Left cardiac atrium (tissue), 4 donors: ENCODE results near the gene TBC1D20. TPM values are rescaled to one million over a fixed set of nuclear protein-coding genes. Genes with fewer than 3 reads are reported as not detected.

Source experiments
- ATAC-seq, 2 donors: fragments of 200-7000 bp; cut with Tn5 transposase; one replicate each; pipeline ENCODE4 v1.9.1; 2020; ENCODE audit warnings: mild to moderate bottlenecking in 2 of 2, moderate library complexity in 2 of 2
- DNase-seq: peaks from one replicate; pipeline ENCODE4 v3.0.0-alpha.2; 2020
- intact Hi-C, 2 donors: fragments of 100-400 bp; cut with DNase I; formaldehyde crosslinking; loops; one replicate each; pipeline versions ENCODE4 v1.14.1 to v1.15.1; 2022 to 2023
- total RNA-seq, 2 donors: library from RNA; stranded (reverse); fragmentation: NEBNext Ultra II Directional; extraction: Animal tissue kit (Norgen Biotek cat#: 25700); gene quantifications; one replicate each; pipeline ENCODE4 v1.2.1, GENCODE V29; 2021
- donor health status: DM: no; HTN: yes; CAD: no.
- donor health status: DM: no; HTN: yes; CAD: no; lungs with severe emphysema.
- donor health status: DM: yes; HTN: yes; CAD: no.
- donor health status: Dilated cardiomyopathy.

The TBC1D20 gene
- total RNA-seq, 2 donors from 2014 or later = 23.7 to 24.3 TPM

DNA sequence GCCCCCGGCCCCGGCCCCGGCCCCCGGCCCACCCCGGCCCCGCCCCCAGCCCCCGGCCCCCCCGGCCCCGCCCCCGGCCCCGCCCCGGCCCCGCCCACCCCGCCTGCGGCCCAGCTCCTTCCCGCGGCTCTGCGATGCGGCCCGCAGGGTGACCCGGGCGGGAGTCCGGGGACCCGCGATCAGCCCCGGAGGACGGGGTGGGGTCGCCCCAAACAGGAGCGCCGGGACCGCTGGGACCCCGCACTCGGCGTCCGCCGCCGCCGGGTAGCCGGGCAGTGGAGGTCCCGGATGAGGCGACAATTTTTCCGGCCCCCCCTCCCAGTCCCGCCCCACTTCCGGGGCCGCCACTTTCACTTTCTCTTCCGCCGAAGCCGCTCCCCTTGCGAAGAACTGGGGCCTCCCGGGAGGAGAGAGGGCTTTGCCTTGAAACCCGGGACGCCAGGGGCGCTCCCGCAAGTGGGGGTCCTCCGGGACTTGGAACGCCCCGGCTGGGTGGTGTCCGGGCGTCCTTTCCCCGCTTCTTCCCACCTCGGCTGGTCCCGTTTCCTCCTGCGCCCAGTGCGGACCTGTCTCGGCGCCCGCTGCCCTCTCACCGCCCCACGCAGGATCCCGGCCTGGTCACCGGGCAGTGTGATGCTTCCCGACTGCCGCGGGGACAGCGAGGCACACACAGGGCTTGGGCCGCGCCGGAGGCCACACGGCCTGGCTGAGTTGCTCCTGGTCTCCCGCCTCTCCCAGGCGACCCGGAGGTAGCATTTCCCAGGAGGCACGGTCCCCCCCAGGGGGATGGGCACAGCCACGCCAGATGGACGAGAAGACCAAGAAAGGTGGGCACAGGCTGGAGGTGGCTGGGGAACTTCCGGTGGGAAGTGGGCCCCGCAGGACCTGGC, 54.1 kb downstream of the TBC1D20 start, which contains the start of gene RBCK1:
RBCK1 (plus strand) TSS at position 347 of the 890 bp plus-strand sequence; CDS start at position 806, 459 bp downstream.
- DNase-seq (peak; percentile 89), ATAC-seq (peak; percentile 92 to 94)
- intact Hi-C loops = loop anchor here in 1 of 2 donors (10.0 kb wide), 1 partner anchor 53 kb away; no protein-coding TSS in a partner anchor

DNA sequence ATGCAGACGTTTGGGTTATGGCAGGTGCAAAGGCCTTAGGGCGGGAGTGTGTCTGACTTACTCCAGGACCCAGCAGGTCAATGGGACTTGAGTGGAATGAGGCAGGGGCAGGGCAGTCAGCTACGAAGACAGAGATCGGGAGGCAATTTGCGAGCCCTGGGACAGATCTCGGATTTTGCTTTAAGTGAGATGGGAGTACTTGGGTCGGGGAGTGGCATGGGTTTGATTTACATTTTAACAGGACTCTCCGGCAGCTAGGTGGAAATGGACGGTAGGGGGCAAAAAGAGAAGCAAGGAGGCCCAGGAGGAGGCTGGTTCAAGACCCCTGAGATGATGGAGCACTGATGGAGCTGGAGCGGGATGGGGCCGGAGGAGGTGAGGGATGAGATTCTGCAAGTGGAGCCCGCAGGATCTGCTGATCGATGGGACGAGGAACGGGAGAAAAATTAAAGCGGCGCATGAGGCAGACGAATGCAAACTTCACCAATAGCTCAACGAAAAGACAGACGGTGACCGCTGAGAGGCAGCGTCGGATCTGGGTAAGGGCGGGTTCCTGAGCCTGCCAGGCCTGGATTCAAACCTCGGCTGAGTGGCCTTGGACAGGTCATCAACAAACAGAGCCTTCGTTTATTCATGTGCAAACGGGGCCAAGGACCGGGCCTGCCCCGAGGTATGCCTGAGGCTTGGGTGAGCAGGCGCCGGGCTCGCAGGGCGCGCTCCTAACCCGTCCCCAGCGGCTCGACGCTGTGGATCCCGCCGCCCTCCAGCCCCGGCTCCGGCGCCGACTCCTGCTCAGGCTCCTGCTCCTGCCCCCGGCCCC, 55.0 kb downstream of the TBC1D20 start:
- peak; percentile 62 to 75 for ATAC-seq
- peak; percentile 83 for DNase-seq
- intact Hi-C loops = loop anchor here in 1 of 2 donors (10.0 kb wide), 1 partner anchor 53 kb away; no protein-coding TSS in a partner anchor

DNA sequence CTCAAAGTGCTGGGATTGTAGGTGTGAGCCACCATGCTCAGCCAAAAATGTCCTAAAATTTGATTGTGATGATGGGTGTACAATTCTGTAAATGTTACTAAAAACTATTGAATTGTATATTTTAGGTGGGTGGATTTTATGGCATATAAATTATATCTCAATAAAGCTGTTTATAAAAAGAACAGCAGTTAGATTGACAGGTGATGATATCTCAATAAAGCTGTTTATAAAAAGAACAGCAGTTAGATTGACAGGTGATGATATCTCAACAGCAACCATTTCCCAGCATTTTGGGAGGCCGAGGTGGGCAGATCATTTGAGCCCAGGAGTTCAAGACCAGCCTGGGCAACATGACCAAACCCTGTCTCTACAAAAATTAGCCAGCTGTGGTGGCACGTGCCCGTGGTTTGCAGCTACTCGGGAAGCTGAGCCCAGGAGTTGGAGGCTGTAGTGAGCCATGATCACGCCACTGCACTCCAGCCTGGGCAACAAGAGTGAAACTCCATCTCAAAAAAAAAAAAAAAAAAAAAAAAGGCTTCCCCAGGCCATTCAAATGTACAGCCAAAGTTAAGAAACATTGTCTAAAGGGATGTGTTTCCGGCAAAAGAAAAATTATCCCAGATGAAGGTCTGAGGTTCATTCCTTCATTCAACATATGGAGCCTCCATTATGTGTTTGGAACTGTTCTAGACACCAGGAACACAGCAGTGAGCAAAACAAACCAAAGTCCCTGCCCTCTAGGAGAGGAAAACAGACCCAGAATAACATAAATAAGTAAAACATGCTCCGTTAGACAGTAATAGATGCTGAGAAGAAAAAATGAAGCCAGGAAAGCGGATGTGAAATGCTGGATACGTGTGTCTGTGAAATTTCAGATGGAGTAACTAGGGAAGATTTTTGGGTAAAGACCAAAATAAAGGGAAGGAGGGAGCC, 55.9 kb downstream of the TBC1D20 start:
- intact Hi-C loops = loop anchor here in 1 of 2 donors (10.0 kb wide), 1 partner anchor 52 kb away; no protein-coding TSS in a partner anchor
- DNase-seq = no peak
- no peak for ATAC-seq

DNA sequence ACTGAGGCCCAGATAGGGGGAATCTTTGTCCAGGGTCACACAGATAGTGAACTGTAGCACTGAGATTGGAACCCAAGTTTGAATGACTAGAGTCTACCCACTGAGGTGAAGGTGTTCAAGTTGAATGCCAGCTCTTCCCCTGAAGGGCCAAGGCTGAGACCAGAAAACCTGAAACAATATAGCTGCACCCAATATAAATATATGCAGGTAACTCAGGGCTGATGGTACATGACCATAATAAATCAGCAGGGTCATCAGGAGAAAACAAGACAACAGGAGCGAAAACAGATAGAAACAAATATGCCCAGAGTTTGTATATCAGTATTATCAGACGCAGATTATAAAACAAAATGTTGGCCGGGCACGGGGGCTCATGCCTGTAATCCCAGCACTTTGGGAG, 58.2 kb downstream of the TBC1D20 start:
- no peak for ATAC-seq
- intact Hi-C loops = loop anchor here in 1 of 2 donors (10.0 kb wide), 1 partner anchor 49 kb away; no protein-coding TSS in a partner anchor
- DNase-seq = no peak

DNA sequence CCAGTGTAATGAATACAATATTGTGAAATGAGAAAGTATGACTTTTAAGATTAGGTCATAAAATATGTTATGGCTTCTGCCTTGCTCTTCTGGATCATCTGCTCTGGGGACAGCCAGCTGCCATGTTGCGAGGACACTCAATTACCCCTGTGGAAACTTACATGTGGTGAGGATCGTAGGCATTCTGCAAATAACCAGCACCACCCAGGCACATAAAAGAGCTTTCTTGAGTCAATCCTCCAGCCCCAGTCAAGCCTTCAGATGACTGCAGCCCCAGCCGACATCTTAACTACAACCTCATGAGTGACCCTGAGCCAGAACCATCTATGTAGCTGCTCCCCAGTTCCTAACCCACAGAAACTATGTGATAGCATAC, 58.8 kb downstream of the TBC1D20 start:
- intact Hi-C loops = loop anchor here in 1 of 2 donors (10.0 kb wide), 1 partner anchor 49 kb away; no protein-coding TSS in a partner anchor
- DNase-seq (no peak), ATAC-seq (no peak)

DNA sequence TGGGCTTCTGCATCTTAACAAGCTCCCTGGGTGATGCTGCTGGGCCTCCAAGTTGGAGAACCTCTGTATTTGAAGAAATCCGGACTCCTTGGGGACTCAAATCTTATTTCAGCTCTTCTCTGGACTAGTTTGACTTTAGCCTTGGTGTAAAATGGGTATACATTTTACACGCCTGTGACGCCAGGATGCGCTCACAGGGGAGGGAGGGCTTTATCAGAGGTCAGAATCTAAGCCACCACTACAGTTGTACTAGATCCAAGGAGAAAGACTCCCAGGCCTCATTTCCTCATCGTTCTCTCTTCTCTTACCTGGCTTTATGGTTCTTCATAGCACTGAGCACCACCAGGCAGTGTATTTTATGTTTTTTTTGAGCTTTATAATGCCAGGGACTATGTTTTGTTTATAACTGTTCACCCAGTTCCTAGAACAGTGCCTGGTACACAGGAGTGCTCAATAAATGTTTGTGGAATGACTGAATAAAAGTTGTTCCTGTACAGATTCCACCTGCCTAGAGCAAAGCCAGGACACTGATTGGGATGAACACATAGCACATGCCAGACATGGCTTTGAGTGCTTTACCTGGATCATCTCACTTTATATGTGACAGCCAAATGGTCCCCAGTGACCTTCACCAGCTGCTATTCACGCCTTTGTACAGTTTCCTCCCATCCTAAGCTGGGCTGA, 59.3 kb downstream of the TBC1D20 start:
- DNase-seq (no peak), ATAC-seq (no peak)
- intact Hi-C loops = loop anchor here in 1 of 2 donors (10.0 kb wide), 1 partner anchor 48 kb away; no protein-coding TSS in a partner anchor

DNA sequence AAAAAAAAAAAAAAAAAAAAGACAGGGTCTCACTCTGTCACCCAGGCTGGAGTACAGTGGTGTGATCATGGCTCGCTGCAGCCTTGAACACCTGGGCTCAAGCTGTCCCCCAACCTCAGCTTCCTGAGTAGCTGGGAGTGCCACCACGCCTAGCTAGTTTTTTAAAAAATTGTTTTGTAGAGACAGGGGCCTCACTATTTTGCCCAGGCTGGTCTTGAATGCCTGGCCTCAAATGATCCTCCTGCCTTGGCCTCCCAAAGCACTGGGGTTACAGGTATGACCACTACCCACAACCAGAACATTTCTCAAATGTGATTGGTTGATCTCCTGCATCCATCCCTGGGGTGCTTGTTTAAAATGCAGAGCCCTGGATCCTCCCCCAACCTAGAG, 59.8 kb downstream of the TBC1D20 start:
- no peak for DNase-seq
- ATAC-seq = no peak
- intact Hi-C loops = loop anchor here in 1 of 2 donors (10.0 kb wide), 1 partner anchor 48 kb away; no protein-coding TSS in a partner anchor

DNA sequence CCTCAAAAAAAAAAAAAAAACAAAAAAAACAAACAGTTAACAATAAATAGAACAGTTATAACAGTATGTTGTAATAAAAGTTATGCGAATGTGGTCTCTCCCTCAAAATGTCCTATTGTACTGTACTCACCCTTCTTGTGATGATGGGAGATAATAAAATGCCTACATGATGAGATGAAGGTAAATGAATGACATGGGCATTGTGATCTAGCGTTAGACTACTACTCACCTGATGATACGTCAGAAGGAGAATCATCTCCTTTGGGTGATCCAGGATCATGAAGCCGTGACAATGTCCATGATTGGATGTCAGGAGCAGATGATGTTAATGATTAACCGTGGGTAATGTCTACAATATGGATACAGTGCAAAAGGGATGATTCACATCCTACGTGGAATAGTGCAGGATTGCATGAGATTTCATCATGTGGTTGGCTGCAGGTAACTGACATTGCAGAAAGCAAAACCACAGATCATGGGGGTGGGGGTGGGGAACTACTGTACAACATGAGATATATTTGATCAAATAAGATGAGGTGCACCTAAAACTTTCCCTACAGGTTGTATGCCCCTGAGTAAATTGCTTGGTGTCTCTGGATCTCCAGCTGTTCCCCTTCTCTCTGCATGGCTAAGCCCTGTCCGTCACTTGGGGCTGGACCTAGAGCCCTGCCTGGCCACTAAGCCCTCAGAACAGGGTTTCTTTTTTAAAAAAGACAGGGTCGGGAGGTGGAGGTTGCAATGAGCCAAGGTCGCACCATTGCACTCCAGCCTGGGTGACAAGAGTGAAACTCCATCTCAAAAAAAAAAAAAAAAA, 60.4 kb downstream of the TBC1D20 start:
- intact Hi-C loops = loop anchor here in 1 of 2 donors (10.0 kb wide), 1 partner anchor 47 kb away; no protein-coding TSS in a partner anchor
- no peak for ATAC-seq

DNA sequence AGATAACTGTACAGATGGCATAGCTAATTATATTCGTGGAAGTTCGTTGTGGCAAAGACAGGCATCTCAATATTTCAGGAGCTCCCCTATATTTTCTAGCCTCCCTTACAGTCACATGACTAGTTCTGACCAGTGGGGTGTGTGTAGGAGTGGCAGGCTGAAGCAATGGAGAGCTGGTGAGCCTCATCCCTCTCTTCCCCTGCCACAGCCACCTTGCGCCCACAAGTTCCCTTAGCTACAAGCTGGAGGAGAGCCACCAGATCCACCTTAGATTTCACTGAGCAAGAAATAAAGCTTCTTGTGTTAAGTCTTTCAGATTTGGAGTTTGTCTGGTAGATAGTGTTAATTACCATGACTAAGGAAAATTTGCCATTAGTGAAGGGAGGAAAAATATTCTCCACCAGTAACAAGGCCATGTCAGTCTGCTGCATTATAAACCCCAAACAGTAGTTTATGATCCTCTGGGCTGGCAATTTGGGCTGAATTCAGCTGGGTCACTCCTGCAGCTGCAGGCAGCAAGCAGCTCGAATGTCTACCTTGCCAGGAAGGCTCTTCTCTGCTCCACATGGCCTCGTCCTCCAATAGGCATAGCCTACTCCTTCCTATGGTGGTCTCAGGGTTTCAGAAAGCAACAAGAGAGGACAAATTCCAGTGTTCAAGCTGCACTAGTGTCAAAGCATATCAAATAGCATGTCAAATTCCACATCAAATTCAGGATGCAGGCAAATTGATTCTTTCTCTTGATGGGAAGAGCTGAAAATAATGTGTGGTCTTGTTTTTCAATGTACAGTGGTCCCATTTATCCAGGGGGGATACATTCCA, 61.7 kb downstream of the TBC1D20 start:
- DNase-seq (no peak), ATAC-seq (no peak)
- intact Hi-C loops = loop anchor here in 1 of 2 donors (10.0 kb wide), 1 partner anchor 46 kb away; no protein-coding TSS in a partner anchor

More for the DNA sequence above, 60.4 kb downstream of the TBC1D20 start:
- no peak for DNase-seq

DNA sequence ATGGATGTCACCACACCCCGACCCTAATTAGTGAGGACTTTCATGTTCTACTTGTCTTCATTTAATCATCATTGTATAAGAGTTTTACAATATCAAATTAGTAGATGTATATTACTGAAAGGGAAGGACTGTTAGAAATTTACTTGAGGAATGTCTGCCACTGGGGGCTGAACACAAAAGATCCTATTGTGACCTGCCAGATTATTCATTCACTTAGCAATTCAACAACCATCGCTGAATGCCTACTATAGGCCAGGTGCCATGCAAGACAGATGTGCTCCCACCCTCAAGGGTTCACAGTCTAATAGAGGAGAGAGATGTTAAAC, 62.2 kb downstream of the TBC1D20 start:
- ATAC-seq = no peak
- intact Hi-C loops = loop anchor here in 1 of 2 donors (10.0 kb wide), 1 partner anchor 45 kb away; no protein-coding TSS in a partner anchor
- no peak for DNase-seq

DNA sequence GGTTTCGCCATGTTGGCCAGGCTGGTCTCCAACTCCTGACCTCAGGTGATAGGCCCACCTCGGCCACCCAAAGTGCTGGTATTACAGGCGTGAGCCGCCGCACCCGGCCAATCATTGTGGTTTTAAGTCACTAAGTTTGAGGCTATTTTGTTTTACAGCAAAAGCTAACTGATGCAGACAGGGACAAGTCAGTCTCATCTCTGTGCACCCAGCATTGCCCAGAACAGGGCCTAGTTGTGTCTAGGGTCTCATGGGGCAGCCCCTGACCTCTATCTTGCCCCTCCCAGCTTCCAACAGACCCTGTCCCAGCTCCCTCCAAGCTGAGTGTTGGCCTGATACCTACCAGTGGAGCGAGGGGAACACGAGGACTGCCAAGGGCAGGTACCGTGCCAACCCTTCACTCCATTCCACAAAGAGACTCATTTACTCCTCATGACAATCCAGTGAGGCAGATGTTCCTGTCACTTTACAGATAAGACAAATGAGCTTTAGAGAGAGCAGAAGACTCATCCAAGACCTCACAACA, 63.1 kb downstream of the TBC1D20 start:
- intact Hi-C loops = no loop called here
- DNase-seq (no peak), ATAC-seq (no peak)

DNA sequence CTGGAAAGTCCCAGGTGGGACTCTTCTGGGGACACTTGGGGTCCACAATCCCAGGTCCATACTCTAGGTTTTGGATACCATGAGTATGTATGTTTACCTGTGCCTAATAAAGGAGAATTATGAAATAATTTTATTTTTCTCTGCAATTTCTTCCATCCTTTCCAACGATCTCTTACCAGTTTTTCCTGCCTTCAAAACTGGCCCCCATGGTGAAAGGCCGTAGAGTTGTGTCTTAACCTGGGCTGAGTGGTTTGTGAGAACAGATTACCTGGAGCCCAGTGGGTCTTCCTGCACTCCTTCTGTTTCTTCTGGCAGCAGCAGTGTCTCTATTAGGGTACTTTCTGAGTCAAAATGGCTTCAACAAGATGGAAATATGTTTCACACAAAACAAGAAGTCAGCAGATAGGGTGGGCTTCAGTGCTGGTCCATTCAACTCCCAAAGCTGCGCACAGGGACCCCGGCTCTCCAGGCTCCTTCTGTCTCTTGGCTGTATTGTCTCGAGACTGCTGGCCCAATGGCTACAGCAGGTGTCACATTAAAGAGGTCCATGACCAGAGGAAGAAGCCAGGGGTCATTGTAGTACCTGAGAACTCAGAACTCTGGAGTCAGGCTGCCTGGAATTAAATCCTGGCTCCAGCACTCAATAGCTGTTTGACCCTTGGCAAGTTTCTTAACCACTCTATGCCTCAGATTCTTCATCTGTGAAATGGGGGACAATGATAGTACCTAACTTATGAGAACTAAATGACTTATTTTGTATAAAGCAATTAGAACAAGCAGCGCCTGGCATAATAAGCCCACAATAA, 64.7 kb downstream of the TBC1D20 start:
- DNase-seq = no peak
- no peak for ATAC-seq
- intact Hi-C loops = no loop called here

DNA sequence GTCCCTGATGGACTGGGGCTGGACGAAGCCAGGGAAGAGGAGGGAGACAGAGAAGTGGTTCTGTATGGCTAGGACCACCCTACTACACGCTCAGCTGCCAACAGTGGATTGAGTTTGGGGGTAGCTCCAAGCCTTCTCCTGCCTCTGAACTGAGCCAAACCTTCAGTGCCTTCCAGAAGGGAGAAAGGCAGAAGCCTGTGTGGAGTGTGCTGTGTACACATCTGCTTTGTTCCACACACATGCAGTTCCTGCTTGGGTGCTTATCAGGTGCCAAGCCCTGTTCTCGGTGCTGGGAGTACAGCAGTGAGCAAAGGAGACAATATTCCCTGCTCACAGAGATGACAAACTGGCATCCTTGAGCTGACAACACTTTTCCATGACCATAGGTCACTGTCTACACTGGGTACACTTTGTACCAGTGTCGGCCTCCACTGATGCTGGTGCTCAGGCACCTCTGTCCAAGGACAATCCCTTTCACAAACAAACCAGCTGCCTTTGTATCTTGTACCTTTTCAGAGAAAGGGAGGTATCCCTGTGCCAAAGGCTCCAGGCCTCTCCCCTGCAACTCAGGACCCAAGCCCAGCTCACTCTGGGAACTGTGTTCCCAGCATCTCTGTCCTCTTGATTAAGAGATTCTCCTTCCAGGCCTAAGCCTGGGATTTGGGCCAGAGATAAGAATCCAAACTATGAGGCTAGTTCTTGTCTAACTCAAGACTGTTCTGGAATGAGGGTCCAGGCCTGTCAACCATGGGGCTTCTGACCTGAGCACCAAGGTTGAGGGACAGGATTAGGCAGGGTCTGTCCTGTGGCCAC, 65.5 kb downstream of the TBC1D20 start:
- intact Hi-C loops = no loop called here
- peak in 1 of 2 donors; percentile 30 for ATAC-seq

DNA sequence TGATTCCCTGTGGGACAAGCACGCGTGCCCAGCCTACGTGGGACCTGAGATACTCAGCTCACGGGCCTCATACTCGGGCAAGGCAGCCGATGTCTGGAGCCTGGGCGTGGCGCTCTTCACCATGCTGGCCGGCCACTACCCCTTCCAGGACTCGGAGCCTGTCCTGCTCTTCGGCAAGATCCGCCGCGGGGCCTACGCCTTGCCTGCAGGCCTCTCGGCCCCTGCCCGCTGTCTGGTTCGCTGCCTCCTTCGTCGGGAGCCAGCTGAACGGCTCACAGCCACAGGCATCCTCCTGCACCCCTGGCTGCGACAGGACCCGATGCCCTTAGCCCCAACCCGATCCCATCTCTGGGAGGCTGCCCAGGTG, 66.1 kb downstream of the TBC1D20 start:
- intact Hi-C loops = no loop called here
- ATAC-seq = no peak
- no peak for DNase-seq

More for the DNA sequence above, 65.5 kb downstream of the TBC1D20 start:
- DNase-seq = no peak
